ENCODE measurements around the gene GLT6D1.

GLT6D1 gene

DNA sequence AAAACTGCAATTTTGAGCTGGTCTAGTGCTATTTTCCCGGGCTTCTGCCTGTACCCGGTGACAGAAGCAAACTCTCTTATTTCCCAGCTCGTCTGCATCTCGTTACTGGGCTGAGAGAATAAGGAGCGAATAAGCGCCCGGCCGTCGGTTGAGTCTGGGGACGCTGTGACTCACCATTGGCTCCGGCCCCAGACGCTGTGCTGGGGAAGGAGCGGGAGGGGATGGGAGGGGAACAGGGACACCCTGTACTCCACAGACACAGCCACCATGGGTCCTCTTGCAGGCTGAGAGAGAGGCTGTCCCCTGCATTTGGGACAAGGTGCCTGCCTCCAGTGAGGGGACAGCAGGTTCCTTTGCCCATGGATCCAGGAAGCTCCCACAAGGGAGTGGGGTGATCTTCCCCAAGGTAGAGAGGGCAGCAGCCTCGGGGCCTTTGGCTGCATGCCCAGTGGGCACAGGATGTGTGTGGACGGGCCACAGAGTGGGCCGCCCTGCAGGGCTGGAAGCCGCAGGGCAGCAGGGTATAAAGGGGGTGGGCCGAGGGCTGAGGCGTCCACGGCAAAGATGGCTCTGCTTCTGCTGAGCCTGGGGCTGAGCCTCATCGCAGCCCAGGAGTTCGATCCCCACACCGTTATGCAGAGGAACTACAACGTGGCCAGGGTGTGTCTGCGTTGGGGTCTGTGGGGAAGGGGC, 23.6 kb upstream of the GLT6D1 start, which contains the start of gene LCN9:
Gene LCN9 (plus strand): TSS at position 552 of the 693 bp plus-strand sequence. CDS start 13 bp downstream, at position 565.
- H4K20me1 ChIP-seq (ENCODE audit: insufficient read depth, low read length): no peaks in the 10 kb centered on the region

DNA sequence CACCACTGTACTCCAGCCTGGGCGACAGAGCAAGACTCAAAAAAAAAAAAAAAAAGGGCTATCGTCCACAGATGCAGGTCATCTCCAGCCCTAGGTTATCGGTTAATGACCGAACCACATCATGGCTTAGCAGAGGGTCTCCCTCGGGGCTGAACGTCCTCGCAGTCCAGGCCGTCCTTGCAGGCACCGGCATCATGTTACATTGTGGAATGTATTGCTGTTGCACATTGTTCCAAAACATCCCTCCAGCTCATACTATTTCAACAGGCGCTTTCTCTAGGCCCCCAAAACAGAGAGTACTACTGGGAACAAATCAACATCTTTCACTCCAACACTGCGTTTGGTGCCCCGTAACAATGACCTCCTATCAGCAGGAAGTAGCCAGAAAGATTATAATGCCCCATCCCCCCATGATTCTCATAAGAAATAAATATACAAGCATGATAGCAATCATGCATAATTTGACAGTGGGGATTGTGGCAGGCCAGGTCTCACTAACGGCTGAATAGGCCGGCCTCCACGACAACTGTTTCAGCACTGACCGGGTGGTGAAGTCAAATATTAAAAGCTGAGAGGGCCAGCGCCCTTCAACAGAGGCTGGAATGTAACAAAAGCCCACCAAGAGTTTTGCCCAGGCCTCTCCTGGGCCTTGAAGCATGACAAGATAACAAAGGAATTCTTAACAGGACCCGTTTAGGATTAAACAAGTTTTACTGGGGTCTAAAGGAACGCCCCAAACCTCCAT, 22.6 kb upstream of the GLT6D1 start:
- Histone ChIP-seq H3K4me3 (ENCODE audit: low read length) (no peak overlapping the region), H3K9ac (ENCODE audit: low read length) (no peak overlapping the region), H3K27me3 (ENCODE audit: low read depth, low read length) (no peaks in the 10 kb centered on the region), H2AFZ (ENCODE audit: low read depth, low read length) (no peak overlapping the region), H3K79me2 (ENCODE audit: low read length) (no peaks in the 10 kb centered on the region), H4K20me1 (ENCODE audit: insufficient read depth, low read length) (no peaks in the 10 kb centered on the region), H3K36me3 (replicated peaks; ENCODE audit: low read depth, low read length) (no peaks in the 10 kb centered on the region), H3K27ac (ENCODE audit: low read length) (no peak overlapping the region), H3K9me3 (ENCODE audit: insufficient read depth, low read length) (no peaks in the 10 kb centered on the region), H3K4me2 (ENCODE audit: low read length) (no peak overlapping the region), H3K4me1 (ENCODE audit: low read length) (no peaks in the 10 kb centered on the region)
- no peak for TF ChIP-seq EZH2phosphoT487 (IDR thresholded peaks at IDR 0.05; ENCODE audit: low read depth)
- TF ChIP-seq, protein P1, sequence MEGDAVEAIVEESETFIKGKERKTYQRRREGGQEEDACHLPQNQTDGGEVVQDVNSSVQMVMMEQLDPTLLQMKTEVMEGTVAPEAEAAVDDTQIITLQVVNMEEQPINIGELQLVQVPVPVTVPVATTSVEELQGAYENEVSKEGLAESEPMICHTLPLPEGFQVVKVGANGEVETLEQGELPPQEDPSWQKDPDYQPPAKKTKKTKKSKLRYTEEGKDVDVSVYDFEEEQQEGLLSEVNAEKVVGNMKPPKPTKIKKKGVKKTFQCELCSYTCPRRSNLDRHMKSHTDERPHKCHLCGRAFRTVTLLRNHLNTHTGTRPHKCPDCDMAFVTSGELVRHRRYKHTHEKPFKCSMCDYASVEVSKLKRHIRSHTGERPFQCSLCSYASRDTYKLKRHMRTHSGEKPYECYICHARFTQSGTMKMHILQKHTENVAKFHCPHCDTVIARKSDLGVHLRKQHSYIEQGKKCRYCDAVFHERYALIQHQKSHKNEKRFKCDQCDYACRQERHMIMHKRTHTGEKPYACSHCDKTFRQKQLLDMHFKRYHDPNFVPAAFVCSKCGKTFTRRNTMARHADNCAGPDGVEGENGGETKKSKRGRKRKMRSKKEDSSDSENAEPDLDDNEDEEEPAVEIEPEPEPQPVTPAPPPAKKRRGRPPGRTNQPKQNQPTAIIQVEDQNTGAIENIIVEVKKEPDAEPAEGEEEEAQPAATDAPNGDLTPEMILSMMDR (IDR thresholded peaks at IDR 0.05; ENCODE audit: low read depth, low read length): no peak

More for the DNA sequence above, 23.6 kb upstream of the GLT6D1 start, which contains the start of gene LCN9:
- Histone ChIP-seq H3K27me3 (ENCODE audit: low read depth, low read length) (no peaks in the 10 kb centered on the region), H3K9me3 (ENCODE audit: insufficient read depth, low read length) (no peaks in the 10 kb centered on the region), H2AFZ (ENCODE audit: low read depth, low read length) (no peak within 1 kb of the TSS), H3K36me3 (replicated peaks; ENCODE audit: low read depth, low read length) (no peaks in the 10 kb centered on the region), H3K4me3 (ENCODE audit: low read length) (no peak within 1 kb of the TSS), H3K4me2 (ENCODE audit: low read length) (no peak within 1 kb of the TSS), H3K27ac (ENCODE audit: low read length) (no peak within 1 kb of the TSS), H3K79me2 (ENCODE audit: low read length) (no peaks in the 10 kb centered on the region), H3K9ac (ENCODE audit: low read length) (no peak within 1 kb of the TSS), H3K4me1 (ENCODE audit: low read length) (no peaks in the 10 kb centered on the region)
- no peak for TF ChIP-seq EZH2phosphoT487 (IDR thresholded peaks at IDR 0.05; ENCODE audit: low read depth)
- TF ChIP-seq, protein P1 (IDR thresholded peaks at IDR 0.05; ENCODE audit: low read depth, low read length): no peak

DNA sequence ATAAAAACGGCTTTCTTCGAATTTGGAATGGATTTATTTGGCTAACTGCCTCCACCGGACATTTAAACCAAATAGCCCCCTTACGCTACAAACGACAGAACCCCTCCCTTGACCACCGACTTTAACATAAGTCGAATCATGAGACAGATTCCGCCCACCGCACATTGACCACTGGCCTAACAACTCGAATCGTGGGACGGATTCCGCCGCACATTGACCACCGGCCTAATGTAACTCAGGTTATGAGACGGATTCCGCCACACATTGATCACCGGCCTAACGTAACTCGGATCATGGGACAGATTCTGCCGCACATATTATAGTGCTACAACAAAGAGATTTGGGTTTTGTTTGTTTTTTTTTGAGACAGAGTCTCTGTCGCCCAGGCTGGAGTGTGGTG, 21.1 kb upstream of the GLT6D1 start:
- H4K20me1 ChIP-seq (ENCODE audit: insufficient read depth, low read length): no peaks in the 10 kb centered on the region
- H3K4me3 ChIP-seq (ENCODE audit: low read length): no peak overlapping the region
- no peak overlapping the region for H2AFZ ChIP-seq (ENCODE audit: low read depth, low read length)
- no peak overlapping the region for H3K4me2 ChIP-seq (ENCODE audit: low read length)
- no peaks in the 10 kb centered on the region for H3K36me3 ChIP-seq (replicated peaks; ENCODE audit: low read depth, low read length)
- H3K4me1 ChIP-seq (ENCODE audit: low read length): no peaks in the 10 kb centered on the region
- H3K9me3 ChIP-seq (ENCODE audit: insufficient read depth, low read length): no peaks in the 10 kb centered on the region
- H3K9ac ChIP-seq (ENCODE audit: low read length): no peak overlapping the region
- no peaks in the 10 kb centered on the region for H3K27me3 ChIP-seq (ENCODE audit: low read depth, low read length)
- H3K27ac ChIP-seq (ENCODE audit: low read length): no peak overlapping the region
- TF ChIP-seq, protein P1 (IDR thresholded peaks at IDR 0.05; ENCODE audit: low read depth, low read length): no peak
- no peak for TF ChIP-seq EZH2phosphoT487 (IDR thresholded peaks at IDR 0.05; ENCODE audit: low read depth)
- no peaks in the 10 kb centered on the region for H3K79me2 ChIP-seq (ENCODE audit: low read length)

DNA sequence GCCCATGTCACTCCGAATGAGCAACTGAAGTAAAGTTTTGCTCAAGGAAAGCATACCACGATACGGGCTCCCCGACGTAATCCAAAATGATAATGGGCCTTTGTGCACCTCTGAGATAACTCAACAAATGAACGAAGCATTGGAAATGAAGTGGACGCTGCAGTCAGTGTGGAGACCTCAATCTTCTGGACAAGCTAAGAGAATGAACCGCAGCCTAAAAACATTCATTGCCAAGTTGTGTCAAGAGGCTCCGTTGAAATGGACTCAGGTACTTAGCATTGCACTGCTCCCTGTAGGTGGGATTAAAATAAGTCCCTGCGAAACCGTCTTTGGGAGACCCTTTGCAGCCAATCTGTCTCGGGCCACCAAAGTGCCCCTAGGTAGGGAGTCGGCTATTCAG, 19.9 kb upstream of the GLT6D1 start:
- TF ChIP-seq, protein P1 (IDR thresholded peaks at IDR 0.05; ENCODE audit: low read depth, low read length): no peak
- no peak for TF ChIP-seq EZH2phosphoT487 (IDR thresholded peaks at IDR 0.05; ENCODE audit: low read depth)
- Histone ChIP-seq H3K9me3 (ENCODE audit: insufficient read depth, low read length) (no peaks in the 10 kb centered on the region), H3K4me3 (ENCODE audit: low read length) (no peak overlapping the region)

More for the DNA sequence above, 19.9 kb upstream of the GLT6D1 start:
- no peaks in the 10 kb centered on the region for H3K4me1 ChIP-seq (ENCODE audit: low read length)
- no peak overlapping the region for H2AFZ ChIP-seq (ENCODE audit: low read depth, low read length)
- no peak overlapping the region for H3K27ac ChIP-seq (ENCODE audit: low read length)
- H3K9ac ChIP-seq (ENCODE audit: low read length): no peak overlapping the region
- no peaks in the 10 kb centered on the region for H3K36me3 ChIP-seq (replicated peaks; ENCODE audit: low read depth, low read length)
- H3K27me3 ChIP-seq (ENCODE audit: low read depth, low read length): no peaks in the 10 kb centered on the region; the same call in 1 of the 2 replicates
- no peaks in the 10 kb centered on the region for H3K79me2 ChIP-seq (ENCODE audit: low read length)
- no peak overlapping the region for H3K4me2 ChIP-seq (ENCODE audit: low read length)
- no peaks in the 10 kb centered on the region for H4K20me1 ChIP-seq (ENCODE audit: insufficient read depth, low read length)

Measured in OCI-LY3 (cell line).